ENCODE data around the gene ERBIN. TPM values are rescaled to one million over a fixed set of nuclear protein-coding genes. Genes with fewer than 3 reads are reported as not detected.

ERBIN gene
- total and polyA plus RNA-seq, 2 of the 13 experiments (the other 11 are each of a cell fraction or from before 2014, with no cell fraction given), result 14.4 to 41.7 TPM

DNA sequence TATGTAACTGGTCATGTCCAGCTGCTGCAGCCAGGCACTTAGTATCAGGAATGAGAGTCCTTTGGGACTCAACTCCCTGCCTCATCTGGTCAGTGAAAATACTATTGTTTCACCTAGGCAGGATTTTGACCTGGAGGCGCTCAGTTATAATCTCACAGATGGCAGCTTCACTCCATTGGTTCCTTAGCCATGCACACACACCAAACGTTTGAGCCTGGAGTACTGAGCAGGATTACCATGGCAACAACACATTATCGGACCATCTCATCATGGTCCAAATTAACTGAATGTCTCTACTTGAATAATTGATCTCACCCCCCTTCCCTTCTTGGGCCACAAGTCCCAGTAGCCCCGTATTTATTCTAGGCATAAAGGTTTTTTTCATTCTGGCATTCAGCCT is 202.8 kb downstream of the ERBIN start:
- no peaks in the 10 kb centered on the region for H3K36me3 ChIP-seq (replicated peaks in 1 of 2; ENCODE audit: control insufficient read depth in 1 of 2, insufficient read depth in 2 of 2, low read length in 2 of 2)
- FAIRE-seq (no peak), DNase-seq (ENCODE audit: low spot score) (no peak), ATAC-seq (no peak)
- H3K4me1 ChIP-seq (ENCODE audit: insufficient read depth, low read length), result no peaks in the 10 kb centered on the region
- POLR2A ChIA-PET, result no interaction called here
- intact Hi-C loops (cut with micrococcal nuclease; ENCODE audit: unreplicated experiment), result no loop called here
- no peaks in the 10 kb centered on the region for H3K9me3 ChIP-seq (ENCODE audit: low read length)
- no peak overlapping the region for H3K27ac ChIP-seq (ENCODE audit: extremely low read length, insufficient read depth, low read length)
- 29% methylated on average over 3 of the region's 4 CpGs for WGBS (ENCODE audit: low lambda C conversion rate)
- H3K27me3 ChIP-seq (ENCODE audit: control insufficient read depth in 1 of 2, insufficient read depth in 2 of 2, low read length in 2 of 2), result no peaks in the 10 kb centered on the region; a peak in 1 of 5 replicates
- in situ Hi-C loops (cut with HindIII; ENCODE audit: extremely low pct_ligation_motif_present, low pct_unique_long_range_greater_than_20kb), result no loop called here
- no TSS peak for BruUV-seq (replicated peaks)
- TF ChIP-seq ZFP41 (CRISPR knock-in tag; IDR thresholded peaks at IDR 0.05; ENCODE audit: borderline replicate concordance) (no peak), KLF6 (CRISPR knock-in tag; IDR thresholded peaks at IDR 0.05) (no peak)
- no peak overlapping the region for H3K9ac ChIP-seq (ENCODE audit: insufficient read depth, low read depth, low read length)
- CTCF ChIA-PET (ENCODE audit: low intra/inter-chr PET ratio, low total read pairs), result no interaction called here
- no peaks in the 10 kb centered on the region for H3K79me2 ChIP-seq (ENCODE audit: insufficient read depth, low read length)
- H3K4me3 ChIP-seq (replicated peaks in 1 of 3; ENCODE audit: insufficient read depth in 1 of 3, low read depth in 2 of 3, low read length in 3 of 3), result no peak overlapping the region
- H3K4me2 ChIP-seq (ENCODE audit: low read depth, low read length), result no peak overlapping the region
- no peak overlapping the region for H2AFZ ChIP-seq (ENCODE audit: low read length)
- no peaks in the 10 kb centered on the region for H4K20me1 ChIP-seq (ENCODE audit: insufficient read depth, low read length)

DNA sequence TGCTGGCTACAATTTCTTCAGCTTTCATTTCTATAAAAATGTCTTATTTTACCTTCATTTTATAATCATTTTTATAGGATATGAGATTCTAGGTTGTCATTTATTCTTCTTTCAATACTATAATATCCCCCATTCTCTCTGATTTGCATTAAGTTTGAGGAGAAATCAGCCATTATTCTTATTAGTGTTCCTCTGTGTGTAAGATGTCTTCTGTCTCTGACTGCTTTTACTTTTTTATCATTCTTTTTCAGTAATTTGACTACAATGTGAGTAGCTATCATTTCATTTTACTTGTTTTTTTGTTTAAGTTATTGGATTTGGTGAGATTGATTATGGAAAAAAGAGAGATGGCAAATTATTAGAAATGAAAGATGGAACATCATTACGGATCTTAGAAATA is 204.1 kb downstream of the ERBIN start:
- intact Hi-C loops (cut with micrococcal nuclease; ENCODE audit: unreplicated experiment) (no loop called here), in situ Hi-C loops (cut with HindIII; ENCODE audit: extremely low pct_ligation_motif_present, low pct_unique_long_range_greater_than_20kb) (no loop called here)
- FAIRE-seq (no peak), DNase-seq (ENCODE audit: low spot score) (no peak), ATAC-seq (no peak)
- CTCF ChIA-PET (ENCODE audit: low intra/inter-chr PET ratio, low total read pairs), result no interaction called here
- no peaks in the 10 kb centered on the region for H3K36me3 ChIP-seq (replicated peaks in 1 of 2; ENCODE audit: control insufficient read depth in 1 of 2, insufficient read depth in 2 of 2, low read length in 2 of 2)
- no peaks in the 10 kb centered on the region for H4K20me1 ChIP-seq (ENCODE audit: insufficient read depth, low read length)
- no peak overlapping the region for H3K4me3 ChIP-seq (replicated peaks in 1 of 3; ENCODE audit: insufficient read depth in 1 of 3, low read depth in 2 of 3, low read length in 3 of 3)
- no peak overlapping the region for H3K27ac ChIP-seq (ENCODE audit: extremely low read length, insufficient read depth, low read length)
- 96% methylated on average over 1 of the region's 1 CpG for WGBS (ENCODE audit: low lambda C conversion rate)
- H2AFZ ChIP-seq (ENCODE audit: low read length), result no peak overlapping the region
- H3K9me3 ChIP-seq (ENCODE audit: low read length), result no peaks in the 10 kb centered on the region
- H3K79me2 ChIP-seq (ENCODE audit: insufficient read depth, low read length), result no peaks in the 10 kb centered on the region
- POLR2A ChIA-PET, result no interaction called here
- H3K4me2 ChIP-seq (ENCODE audit: low read depth, low read length), result no peak overlapping the region
- no peak overlapping the region for H3K9ac ChIP-seq (ENCODE audit: insufficient read depth, low read depth, low read length)
- H3K27me3 ChIP-seq (ENCODE audit: control insufficient read depth in 1 of 2, insufficient read depth in 2 of 2, low read length in 2 of 2), result no peaks in the 10 kb centered on the region; a peak in 1 of 5 replicates
- BruUV-seq (replicated peaks), result no TSS peak
- H3K4me1 ChIP-seq (ENCODE audit: insufficient read depth, low read length), result no peaks in the 10 kb centered on the region
- TF ChIP-seq MTERF4 (CRISPR knock-in tag; IDR thresholded peaks at IDR 0.05), result no peak
- TF ChIP-seq MTF2 (CRISPR knock-in tag; IDR thresholded peaks at IDR 0.05; ENCODE audit: borderline replicate concordance), result no peak
- TF ChIP-seq CSRNP1 (CRISPR knock-in tag; IDR thresholded peaks at IDR 0.05), result no peak
- TF ChIP-seq, protein P1, sequence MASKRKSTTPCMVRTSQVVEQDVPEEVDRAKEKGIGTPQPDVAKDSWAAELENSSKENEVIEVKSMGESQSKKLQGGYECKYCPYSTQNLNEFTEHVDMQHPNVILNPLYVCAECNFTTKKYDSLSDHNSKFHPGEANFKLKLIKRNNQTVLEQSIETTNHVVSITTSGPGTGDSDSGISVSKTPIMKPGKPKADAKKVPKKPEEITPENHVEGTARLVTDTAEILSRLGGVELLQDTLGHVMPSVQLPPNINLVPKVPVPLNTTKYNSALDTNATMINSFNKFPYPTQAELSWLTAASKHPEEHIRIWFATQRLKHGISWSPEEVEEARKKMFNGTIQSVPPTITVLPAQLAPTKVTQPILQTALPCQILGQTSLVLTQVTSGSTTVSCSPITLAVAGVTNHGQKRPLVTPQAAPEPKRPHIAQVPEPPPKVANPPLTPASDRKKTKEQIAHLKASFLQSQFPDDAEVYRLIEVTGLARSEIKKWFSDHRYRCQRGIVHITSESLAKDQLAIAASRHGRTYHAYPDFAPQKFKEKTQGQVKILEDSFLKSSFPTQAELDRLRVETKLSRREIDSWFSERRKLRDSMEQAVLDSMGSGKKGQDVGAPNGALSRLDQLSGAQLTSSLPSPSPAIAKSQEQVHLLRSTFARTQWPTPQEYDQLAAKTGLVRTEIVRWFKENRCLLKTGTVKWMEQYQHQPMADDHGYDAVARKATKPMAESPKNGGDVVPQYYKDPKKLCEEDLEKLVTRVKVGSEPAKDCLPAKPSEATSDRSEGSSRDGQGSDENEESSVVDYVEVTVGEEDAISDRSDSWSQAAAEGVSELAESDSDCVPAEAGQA (IDR thresholded peaks at IDR 0.05; ENCODE audit: low read depth), result no peak
- TF ChIP-seq, protein P1 (CRISPR knock-in tag; IDR thresholded peaks at IDR 0.05; ENCODE audit: borderline replicate concordance), result no peak

Measured in HepG2 (cell line).